GM18519 (cell line): ENCODE results near the gene SLC25A30.
"Not testable (repeated sequence)": the region's sequence is repeated elsewhere in the genome, so short reads cannot be mapped to it uniquely, and the experiment has no call there.

Experiments
- ATAC-seq: cut with Tn5 transposase; IDR thresholded peaks from one replicate; pipeline ENCODE4 v1.9.1; 2021; ENCODE audit warnings: mild to moderate bottlenecking, moderate library complexity; ENCODE audit not compliant: unreplicated experiment, low FRiP score

SLC25A30 gene

DNA sequence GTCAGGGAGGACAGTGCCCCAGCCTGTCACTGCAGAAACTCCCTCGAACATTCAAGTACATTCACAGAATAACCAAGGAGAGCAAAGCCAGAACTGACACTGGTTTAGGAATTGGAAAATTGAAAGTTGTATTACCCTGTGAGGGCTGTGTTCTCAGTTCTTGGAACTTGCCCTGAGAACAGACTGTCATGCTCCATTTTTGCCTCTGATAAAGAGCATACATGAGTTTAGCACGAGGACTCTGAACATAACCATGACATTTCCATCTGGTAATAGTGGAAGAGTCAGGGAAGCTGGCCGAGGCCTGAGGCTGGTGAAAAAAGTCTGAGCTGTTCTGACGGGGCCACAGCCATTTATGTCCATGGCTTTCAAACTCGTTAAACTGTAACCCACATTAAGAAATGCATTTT lies 15.2 kb upstream of the SLC25A30 start:
- ATAC-seq, result no peak

DNA sequence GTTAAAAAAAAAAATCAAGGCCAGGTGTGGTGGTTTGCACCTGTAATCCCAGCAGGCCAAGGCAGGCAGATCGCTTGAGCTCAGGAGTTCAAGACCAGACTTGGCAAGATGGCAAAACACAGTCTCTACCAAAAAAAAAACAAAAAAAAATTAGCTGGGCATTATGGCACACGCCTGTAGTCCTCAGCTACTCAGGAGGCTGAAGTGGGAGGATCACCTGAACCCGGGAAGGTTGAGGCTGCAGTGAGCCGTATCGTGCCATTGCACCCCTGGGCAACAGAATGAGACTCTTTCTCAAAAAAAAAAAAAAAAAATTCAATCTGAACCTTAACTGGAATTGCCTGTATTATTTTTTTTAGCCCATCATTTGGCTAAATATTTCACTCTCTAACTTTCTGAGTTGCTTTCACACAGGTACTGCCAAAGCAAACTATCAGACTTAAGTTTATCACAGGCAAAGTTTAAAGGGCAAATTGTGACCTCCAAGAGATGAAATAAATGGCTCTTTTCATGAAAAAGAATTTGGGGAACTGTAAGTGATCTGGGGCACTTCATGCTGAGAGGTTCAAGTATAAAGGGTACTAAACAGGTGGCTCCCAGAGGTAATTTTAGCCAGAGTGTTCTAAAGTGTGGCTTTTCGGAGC lies 14.7 kb upstream of the SLC25A30 start:
- ATAC-seq, result no peak

- ATAC-seq, result not testable (repeated sequence)
These were observed 8.1 kb upstream of the SLC25A30 start for GRCh38 chr13:45426056-45426841.

DNA sequence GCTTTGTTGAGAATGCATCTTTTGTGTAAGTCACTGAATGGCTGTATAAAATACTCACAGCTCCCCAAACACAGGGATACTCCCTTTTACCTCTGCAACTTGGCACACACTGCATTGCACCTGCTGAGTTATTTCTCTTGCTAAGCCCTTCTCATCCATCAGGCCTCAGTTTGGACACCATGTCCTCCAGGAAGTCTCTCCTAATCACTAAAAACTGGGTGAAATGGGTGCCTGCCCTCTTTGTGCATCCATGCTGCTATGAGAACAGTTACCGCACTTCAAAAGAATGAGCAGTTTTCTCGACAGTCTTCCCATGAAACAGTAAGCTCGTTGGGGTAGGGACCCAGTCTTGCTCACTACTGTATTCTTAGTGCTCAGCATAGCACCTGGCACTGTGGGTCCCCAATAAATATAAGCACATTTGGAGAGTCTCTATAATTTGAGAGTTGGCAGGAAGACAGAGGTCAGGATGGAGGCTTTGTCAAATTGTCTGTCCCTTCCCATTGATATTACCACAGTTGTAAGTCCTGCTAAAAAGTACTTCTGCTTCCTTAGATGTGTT lies 4.6 kb upstream of the SLC25A30 start:
- no peak for ATAC-seq

GRCh38 chr13:45419945-45420344 lies 1.8 kb upstream of the SLC25A30 start:
- no peak for ATAC-seq

GRCh38 chr13:45419389-45419788 lies 1.2 kb upstream of the SLC25A30 start:
- not testable (repeated sequence) for ATAC-seq

- no peak for ATAC-seq
These were observed 1.6 kb downstream of the SLC25A30 start for GRCh38 chr13:45416516-45417128.

- no peak for ATAC-seq
These were observed 3.1 kb downstream of the SLC25A30 start for GRCh38 chr13:45415112-45415511.

- ATAC-seq, result no peak
These were observed 4.3 kb downstream of the SLC25A30 start for GRCh38 chr13:45413826-45414307.

DNA sequence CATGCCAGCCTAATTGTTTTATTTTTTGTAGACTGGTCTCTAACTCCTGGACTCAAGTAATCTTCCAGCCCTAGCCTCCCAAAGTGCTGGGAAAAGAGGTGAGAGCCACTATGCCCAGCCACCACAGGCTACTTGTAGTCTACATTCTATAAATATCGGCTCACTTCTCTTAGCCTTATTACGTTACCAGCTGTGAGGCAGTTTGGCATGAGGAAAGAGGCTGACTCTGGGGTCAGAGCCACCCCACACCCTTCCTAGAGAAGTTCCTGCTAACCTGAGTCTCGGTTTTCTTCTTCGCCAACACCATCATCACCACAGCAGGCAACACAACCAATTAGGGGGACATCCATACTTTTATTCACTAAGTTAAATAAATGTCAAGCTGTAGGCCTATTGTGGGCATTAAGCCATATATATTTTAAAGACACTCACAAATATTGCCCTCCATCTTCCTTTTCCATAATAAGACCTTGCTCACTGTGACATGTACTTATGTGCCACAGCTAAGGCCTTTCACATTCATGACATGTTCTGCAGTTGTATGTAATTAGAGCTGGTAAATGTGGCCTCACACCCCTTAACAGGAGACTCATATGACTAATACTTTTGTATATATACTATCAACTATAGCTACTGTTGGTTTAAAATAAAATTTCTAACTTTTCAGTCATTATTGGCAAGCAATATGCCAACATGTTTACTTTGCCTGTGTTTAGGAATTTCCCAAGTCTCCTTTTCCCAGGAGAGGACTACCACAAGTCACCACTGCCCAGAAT lies 5.7 kb downstream of the SLC25A30 start:
- no peak for ATAC-seq

DNA sequence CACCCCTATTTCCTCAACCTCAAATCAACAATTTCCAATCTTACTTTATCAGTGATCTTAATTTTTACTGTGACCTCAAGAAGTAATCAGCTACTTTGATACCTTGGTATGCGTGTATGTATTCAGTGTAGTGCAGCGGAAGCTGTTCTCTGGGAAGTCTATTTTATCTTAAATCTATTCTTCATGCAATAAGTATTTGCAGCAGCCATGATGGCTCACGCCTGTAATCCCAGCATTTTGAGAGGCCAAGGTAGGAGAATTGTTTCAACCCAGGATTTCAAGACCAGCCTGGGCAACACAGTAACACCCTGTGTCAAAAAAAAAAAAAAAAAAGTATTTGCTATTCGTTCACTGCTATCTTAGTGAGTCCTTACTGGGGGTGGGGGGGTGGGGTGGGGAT lies 6.5 kb downstream of the SLC25A30 start:
- ATAC-seq, result no peak

GRCh38 chr13:45411221-45411620 lies 7.0 kb downstream of the SLC25A30 start:
- no peak for ATAC-seq

GRCh38 chr13:45410466-45410865 lies 7.7 kb downstream of the SLC25A30 start:
- no peak for ATAC-seq

GRCh38 chr13:45410001-45410400 lies 8.2 kb downstream of the SLC25A30 start:
- ATAC-seq, result no peak

GRCh38 chr13:45406421-45406820 lies 11.8 kb downstream of the SLC25A30 start:
- ATAC-seq, result no peak

GRCh38 chr13:45403081-45403480 lies 15.1 kb downstream of the SLC25A30 start:
- ATAC-seq, result no peak

GRCh38 chr13:45402641-45403040 lies 15.5 kb downstream of the SLC25A30 start:
- ATAC-seq, result no peak

DNA sequence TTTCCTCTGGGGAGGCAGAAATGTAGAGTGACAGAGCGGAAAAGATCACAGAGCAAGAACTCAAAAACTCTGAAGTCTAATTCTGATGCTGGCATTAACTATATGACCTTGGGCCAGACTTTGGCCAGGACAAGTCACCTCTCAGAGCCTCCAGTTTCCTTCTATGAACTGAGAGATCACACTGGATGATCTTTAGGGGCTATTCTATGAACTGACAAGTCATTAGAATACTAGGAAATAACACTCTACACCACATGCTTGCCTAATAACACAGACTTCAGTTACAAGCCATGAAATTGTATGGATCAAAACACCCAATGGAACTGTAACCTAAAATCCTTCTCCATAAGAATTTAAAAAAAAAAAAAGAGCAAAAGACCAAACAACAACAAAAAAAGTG lies 16.9 kb downstream of the SLC25A30 start:
- no peak for ATAC-seq

- ATAC-seq, result no peak
These were observed 19.3 kb downstream of the SLC25A30 start for GRCh38 chr13:45398877-45399276.

GRCh38 chr13:45396533-45397095 lies 21.6 kb downstream of the SLC25A30 start:
- ATAC-seq, result no peak
